GM12874 (cell line): Measurements from ENCODE around the gene CEACAM5.
A peak's percentile ranks its signal among the peaks of the same experiment; 100 is the strongest.

ENCODE experiments used
- CTCF ChIP-seq: IDR thresholded peaks from 2 replicates; pipeline ENCODE4 v1.5.1; 2011; ENCODE audit warnings: low read depth, mild to moderate bottlenecking, control low read depth, low read length, moderate library complexity; ENCODE audit not compliant: insufficient read depth

Gene CEACAM5

DNA sequence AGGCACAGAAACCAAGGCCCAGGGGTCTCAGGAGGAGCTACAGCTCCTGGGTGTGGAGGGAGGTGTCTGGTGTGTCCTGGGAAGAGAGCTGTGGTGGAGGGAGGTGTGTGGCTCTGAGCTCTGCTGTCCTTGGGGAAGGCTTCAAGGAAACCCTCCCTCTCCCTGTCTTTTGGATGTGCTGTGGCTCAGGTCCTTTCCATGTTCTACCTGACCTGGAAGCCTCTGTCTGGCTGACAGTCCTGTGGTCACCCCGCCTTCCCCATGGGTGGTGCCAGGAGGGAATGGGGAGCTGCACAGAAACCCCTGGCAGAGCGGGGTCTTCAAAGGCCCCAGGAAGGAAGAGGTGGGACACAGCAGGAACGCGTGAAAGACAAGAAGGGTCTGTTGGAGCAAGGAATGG lies 19.7 kb upstream of the CEACAM5 start:
- TF ChIP-seq CTCF = no peak

DNA sequence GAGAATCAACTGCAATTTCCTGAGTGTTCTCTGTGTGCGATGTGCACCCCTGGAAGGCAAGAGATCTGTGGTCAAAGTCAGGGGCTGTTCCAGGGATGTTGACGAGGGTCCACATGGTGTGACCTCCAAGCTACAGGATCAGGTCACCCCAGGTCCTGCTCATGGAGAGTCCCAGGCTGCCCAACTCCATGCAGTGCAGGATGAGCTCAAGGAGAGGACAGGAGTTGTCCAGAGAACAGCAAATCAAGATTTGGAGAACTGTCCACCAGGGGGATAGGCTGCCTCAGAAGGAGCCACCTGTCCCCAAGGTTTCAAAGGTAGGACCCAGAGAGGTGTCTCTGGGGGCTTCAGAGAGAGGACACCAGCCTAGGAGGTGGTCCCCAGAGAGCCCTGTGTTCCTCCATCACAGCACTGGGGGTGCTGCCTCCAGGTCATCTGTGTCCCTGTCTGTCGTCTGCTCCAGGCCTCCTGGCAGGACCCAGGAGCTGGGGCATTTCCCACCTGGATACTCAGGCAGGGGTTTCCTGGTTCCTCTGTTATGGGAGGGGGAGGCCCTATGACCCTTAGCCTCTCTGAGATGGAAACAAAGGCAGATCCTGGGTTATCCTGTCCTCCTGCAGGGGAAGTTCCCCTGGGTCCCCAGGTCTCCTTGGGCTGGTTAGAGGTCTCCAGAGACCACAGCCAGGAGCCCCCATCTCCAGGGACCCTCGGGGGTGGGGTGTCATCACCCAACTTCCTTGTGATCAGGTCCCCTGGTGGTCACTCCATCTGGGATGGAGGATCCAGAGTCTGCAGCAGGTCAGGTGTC lies 18.2 kb upstream of the CEACAM5 start:
- 0 out of 2 replicates have a peak, but pooled peaks have one; percentile 3 for TF ChIP-seq CTCF

- TF ChIP-seq CTCF = no peak
Measured at GRCh38 chr19:41690801-41691065, 17.7 kb upstream of the CEACAM5 start.

DNA sequence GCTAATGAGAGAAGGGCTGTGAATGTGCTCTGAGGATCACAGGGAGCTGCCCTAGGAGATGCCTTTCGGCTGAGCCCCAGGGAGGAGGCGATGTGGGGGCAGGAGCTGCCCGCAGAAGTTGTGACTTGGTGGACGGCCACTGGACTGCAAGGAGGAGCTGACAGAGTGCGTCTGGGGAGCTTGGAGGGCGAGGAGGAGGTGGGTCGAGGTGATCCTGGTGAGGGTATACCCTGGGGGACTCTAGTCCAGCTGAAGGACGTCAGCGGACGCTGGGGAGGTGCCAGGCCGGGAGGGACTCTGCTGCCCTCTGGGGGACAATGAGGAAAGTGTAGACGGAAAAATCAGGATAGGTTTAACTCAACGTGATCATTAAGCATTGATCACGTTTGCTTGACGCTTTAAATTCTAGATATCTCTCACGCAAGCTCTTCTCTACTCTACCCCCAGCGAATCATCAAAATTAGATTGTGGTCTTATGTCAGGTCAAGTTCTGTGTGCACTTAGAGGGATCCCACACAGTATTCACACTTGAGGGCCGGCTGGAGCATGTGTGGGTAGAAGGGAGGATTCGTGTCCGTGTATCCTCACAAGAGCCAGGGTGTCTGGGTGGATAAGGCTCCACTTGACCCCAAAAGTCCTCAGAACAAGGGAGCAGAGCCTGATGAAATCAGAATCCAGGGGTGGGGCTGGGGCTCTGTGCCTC lies 17.0 kb upstream of the CEACAM5 start:
- peak; percentile 71 for TF ChIP-seq CTCF

DNA sequence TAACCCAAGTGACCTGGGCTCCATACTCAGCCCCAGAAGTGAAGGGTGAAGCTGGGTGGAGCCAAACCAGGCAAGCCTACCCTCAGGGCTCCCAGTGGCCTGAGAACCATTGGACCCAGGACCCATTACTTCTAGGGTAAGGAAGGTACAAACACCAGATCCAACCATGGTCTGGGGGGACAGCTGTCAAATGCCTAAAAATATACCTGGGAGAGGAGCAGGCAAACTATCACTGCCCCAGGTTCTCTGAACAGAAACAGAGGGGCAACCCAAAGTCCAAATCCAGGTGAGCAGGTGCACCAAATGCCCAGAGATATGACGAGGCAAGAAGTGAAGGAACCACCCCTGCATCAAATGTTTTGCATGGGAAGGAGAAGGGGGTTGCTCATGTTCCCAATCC lies 14.2 kb upstream of the CEACAM5 start:
- TF ChIP-seq CTCF = no peak

- TF ChIP-seq CTCF = no peak
Measured at GRCh38 chr19:41694831-41695635, 13.4 kb upstream of the CEACAM5 start.

GRCh38 chr19:41695745-41696144 lies 12.7 kb upstream of the CEACAM5 start:
- TF ChIP-seq CTCF = no peak
